UCSD-AML1 (cell line): ENCODE measurements around the gene USE1.
A peak's percentile ranks its signal among the peaks of the same experiment; 100 is the strongest.

Source experiments
- DNase-seq: peaks from one replicate; lab custom pipeline; 2025; ENCODE audit not compliant: unreplicated experiment; lab: John Stamatoyannopoulos, UW

USE1 gene

GRCh38 chr19:17256130-17256529 is 41.0 kb downstream of the USE1 start:
- DNase-seq: no peak

- no peak for DNase-seq
Observed at GRCh38 chr19:17259118-17259780, 44.1 kb downstream of the USE1 start.

GRCh38 chr19:17259934-17260333 is 44.8 kb downstream of the USE1 start:
- no peak for DNase-seq

- DNase-seq: peak; percentile 80
Observed at GRCh38 chr19:17260842-17261325, 45.7 kb downstream of the USE1 start.

GRCh38 chr19:17262557-17262956 is 47.4 kb downstream of the USE1 start:
- no peak for DNase-seq

GRCh38 chr19:17263712-17264640 is 48.8 kb downstream of the USE1 start:
- DNase-seq: no peak

GRCh38 chr19:17264641-17264979 is 49.5 kb downstream of the USE1 start, which contains the start of gene USHBP1:
TSS of gene USHBP1 (minus strand) at chr19:17264745. CDS start at chr19:17264299, 446 bp downstream.
- peak; percentile 34 for DNase-seq

- no peak for DNase-seq
Observed at GRCh38 chr19:17266026-17266425, 50.9 kb downstream of the USE1 start.

GRCh38 chr19:17266589-17266974 is 51.4 kb downstream of the USE1 start:
- DNase-seq: no peak

GRCh38 chr19:17266975-17267788 is 52.0 kb downstream of the USE1 start, which contains the start of gene BABAM1:
TSS of gene BABAM1 (plus strand) at chr19:17267443. CDS start at chr19:17268807, 1,364 bp downstream.
- DNase-seq: peak; percentile 91

GRCh38 chr19:17268754-17269153 is 53.6 kb downstream of the USE1 start:
- DNase-seq: no peak
